NCI-H2029 (cell line): Measurements from ENCODE around the gene GOLGA6L10.
"Not testable (repeated sequence)": the region's sequence is repeated elsewhere in the genome, so short reads cannot be mapped to it uniquely, and the experiment has no call there.

Experiments
- DNase-seq: peaks from one replicate; lab custom pipeline; 2025; lab: John Stamatoyannopoulos, UW

Gene GOLGA6L10, protein sequence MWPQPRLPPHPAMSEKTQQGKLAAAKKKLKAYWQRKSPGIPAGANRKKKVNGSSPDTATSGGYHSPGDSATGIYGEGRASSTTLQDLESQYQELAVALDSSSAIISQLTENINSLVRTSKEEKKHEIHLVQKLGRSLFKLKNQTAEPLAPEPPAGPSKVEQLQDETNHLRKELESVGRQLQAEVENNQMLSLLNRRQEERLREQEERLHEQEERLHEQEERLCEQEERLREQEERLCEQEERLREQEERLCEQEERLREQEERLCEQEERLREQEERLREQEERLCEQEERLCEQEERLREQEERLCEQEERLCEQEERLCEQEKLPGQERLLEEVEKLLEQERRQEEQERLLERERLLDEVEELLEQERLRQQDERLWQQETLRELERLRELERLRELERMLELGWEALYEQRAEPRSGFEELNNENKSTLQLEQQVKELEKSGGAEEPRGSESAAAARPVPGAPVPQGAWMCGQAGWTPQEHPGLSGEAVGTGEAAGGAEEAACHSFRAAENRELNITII

DNA sequence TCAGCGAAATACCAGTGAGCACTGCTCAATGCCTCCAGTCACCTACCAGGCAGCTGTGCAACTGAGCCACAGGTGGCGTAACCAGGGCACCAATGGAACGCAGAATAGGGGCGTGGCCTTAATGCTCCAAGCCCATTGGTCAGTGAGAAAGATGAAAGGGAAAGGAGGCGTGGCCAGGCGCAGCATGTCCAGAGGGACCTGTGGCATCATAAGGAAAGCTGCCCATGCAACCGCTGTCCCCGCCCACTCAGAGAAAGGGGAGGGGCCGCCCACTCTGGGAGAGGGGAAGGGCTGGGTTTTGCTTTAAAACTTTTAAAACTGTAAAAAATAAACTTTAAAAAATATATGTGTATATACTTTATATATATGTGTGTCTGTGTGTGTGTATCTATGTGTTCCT, at the start of gene GOLGA6L10:
TSS of gene GOLGA6L10 (minus strand) at position 101 of the 400 bp plus-strand sequence. CDS start at position 1, 100 bp downstream.
- not testable (repeated sequence) for DNase-seq

DNA sequence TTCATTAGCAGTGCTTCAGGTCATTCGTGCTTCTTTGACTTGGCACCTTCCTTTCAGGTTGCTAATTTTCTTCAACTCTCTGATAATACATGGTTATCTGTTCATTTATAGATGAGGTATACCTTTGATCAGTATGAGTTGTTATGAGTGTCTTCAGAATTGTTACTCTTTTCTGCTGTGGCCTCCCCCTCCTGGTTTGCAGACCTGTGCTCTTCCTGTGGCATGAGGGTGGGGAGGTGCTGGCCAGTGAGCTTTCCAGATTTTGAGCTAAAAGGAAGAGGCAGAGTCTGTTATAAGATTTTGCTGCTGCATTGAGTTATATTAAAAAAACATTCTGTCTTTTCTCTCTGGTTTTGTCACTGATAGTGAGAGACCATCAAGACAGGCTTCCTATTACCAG, 49.5 kb upstream of the GOLGA6L10 start:
- DNase-seq: no peak

- no peak for DNase-seq
Observed at GRCh38 chr15:82397817-82398216, 48.5 kb upstream of the GOLGA6L10 start.

DNA sequence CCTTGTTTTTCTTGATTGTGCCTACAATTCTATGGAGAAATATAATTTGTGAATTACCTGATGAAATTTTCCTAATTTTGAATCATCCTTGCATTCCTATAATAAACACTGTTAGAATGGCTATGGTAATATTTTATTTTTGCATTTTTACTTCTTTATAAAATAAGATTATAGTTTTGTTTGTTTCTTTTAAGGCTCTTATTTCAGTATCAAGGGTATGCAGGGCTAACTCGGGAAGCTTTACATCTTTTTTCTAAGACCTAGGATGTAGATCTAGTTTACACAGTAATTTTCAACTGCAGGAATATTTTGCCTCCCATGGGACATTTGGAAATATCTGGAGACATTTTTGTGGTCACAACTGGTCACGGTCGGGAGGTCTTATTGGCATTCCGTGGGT, 46.5 kb upstream of the GOLGA6L10 start:
- DNase-seq: not testable (repeated sequence)

DNA sequence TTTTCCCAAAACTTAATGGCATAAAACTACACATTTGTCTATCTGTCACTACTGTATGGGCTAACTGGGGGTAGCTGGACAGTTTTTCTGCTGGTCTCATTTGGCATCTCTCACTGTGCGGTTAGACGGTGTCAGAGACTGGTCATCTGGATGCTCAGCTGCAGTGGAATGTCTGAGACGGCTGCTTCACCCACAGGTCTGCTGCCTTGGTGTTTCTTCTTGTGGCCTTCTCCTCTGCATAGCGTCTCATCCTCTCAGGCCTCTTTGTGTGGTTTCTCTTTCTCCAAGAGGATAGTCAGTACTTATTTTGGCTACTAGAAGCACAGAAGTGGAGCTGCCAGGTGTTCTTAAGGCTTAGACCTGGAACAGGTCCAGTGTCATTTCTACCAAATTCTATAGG, 44.4 kb upstream of the GOLGA6L10 start:
- DNase-seq: no peak

DNA sequence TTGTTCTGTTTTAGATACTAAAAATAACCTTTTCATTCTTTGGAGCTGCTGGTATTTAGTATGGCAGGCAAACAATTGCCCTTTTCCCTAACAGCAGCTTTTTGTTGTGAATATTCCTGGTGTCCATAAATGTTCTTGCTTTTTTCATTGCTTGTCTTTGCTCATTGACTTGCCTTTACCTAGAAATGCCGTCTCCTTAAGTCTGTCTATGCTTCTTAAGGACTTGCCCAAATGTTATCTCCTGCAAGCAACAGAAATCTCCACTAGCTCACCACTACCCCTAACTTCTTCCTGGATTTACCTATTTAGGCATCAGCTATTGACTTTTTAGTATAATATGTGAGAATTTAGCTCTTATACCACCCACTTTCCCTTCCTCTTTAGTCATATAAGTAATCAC, 42.8 kb upstream of the GOLGA6L10 start:
- DNase-seq: not testable (repeated sequence)

DNA sequence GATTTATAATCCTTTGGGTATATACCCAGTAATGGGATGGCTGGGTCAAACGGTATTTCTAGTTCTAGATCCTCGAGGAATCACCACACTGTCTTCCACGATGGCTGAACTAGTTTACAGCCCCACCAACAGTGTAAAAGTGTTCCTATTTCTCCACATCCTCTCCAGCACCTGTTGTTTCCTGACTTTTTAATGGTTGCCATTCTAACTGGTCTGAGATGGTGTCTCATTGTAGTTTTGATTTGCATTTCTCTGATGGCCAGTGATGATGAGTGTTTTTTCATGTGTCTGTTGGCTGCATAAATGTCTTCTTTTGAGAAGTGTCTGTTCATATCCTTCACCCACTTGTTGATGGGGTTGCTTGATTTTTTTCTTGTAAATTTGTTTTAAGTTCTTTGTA, 40.9 kb upstream of the GOLGA6L10 start:
- DNase-seq: not testable (repeated sequence)

GRCh38 chr15:82387209-82387608, 37.9 kb upstream of the GOLGA6L10 start:
- not testable (repeated sequence) for DNase-seq

DNA sequence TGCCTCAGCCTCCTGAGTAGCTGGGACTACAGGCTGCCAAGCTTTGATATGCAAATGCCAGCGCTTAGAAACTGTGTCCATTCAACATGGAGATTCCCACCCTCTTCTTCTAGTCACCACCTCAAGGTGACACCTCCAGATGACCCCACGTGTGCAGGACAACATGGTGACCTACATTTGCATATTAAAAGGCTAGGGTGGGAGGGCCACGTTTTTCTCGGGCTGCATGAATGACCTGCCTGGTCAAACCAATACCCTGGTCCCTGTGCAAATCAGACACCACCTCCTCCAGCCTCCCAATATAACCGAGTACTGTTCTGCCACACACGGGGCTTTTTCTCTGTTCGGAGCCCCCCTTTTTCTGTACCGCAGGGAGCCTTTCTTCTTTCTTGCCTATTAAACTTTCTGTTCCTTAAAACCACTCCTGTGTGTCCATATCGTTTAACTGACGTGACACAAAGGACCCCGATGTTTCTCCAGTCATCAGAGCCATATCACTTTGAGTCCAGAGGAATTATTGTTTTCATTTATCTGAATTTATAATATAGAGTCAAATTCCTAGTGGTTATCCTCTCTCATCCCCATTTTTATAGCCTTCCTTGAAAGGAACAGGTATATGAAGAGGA, 32.2 kb upstream of the GOLGA6L10 start:
- not testable (repeated sequence) for DNase-seq

DNA sequence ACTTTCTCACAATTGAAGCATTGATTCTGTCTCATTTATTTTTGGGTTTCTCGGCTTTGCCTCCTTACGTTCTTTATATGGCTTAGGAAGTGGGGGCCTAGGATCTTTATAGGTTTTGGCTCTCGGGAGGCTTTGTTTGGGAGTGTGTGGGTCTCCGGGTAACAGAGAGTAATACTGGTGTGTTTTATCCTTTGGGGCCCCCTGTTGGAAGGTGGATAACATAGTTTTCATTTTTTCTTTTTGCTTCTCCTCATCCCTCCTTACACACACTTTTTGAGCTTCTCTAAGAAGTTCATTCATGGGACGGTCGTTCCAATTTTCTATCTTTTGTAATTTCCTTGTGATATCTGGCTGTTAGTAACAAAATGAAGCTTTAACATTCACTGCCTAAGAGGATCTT, 30.3 kb upstream of the GOLGA6L10 start:
- DNase-seq: not testable (repeated sequence)

GRCh38 chr15:82373661-82374060, 24.4 kb upstream of the GOLGA6L10 start:
- DNase-seq: not testable (repeated sequence)

GRCh38 chr15:82371656-82372055, 22.4 kb upstream of the GOLGA6L10 start:
- DNase-seq: no peak

DNA sequence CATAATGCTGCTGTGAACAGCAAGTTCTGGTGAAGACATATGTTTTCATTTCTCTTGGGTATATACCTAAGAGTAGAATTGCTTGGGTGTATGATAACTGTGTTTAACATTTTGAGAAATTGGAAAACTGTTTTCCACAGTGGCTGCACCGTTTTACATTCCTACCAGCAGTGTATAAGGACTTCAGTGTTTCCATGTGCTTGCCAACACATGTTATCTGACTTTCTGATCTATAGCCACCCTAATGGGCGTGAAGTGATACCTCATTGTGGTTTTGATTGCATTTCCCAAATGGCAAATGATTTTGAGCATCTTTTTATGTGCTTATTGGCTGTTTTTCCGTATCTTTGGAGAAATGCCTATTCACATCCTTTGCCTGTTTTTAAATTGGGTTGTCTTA, 18.5 kb upstream of the GOLGA6L10 start:
- DNase-seq: not testable (repeated sequence)

GRCh38 chr15:82365692-82366323, 16.5 kb upstream of the GOLGA6L10 start:
- not testable (repeated sequence) for DNase-seq

DNA sequence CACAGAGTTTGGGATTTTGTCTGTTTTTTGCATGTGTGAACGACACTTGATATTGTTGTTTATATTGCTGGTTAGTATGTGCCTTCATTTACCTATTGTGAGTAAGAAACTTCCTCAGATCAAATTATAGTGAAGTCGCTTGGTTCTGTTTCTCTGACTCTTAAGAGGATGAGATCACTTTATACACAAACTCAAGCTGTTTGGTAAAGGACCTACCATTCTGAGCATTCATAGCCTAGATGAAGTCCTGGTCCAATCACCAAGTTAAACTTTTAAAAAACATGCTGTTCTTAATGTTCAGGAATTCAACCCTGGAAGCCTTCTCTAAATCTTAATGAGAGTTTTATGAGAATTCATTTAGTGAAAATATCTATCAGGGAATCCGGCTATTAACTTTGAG, 15.3 kb upstream of the GOLGA6L10 start:
- DNase-seq: not testable (repeated sequence)

GRCh38 chr15:82362790-82363189, 13.5 kb upstream of the GOLGA6L10 start:
- DNase-seq: not testable (repeated sequence)

GRCh38 chr15:82360618-82361017, 11.3 kb upstream of the GOLGA6L10 start:
- not testable (repeated sequence) for DNase-seq

- not testable (repeated sequence) for DNase-seq
Observed at GRCh38 chr15:82355055-82355454, 5.8 kb upstream of the GOLGA6L10 start.

DNA sequence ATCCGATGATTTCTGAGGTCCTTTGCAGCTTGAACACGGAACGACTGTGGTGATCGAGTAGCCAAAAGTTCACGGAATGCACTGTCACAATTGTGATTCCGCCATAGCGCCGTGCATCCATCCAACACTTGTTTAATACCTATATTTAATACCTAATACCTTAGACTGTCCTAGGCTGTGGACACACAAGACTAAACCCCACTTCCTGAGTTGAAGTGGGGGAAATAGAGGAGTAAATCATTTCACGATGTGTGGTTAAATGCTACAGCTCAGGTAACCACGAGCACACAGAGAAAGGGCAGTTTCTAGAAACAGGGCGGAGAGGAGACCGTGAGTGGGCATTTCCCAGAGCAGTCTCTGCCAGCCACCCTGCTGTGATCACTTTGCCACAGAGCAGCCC, 5.3 kb upstream of the GOLGA6L10 start:
- not testable (repeated sequence) for DNase-seq

DNA sequence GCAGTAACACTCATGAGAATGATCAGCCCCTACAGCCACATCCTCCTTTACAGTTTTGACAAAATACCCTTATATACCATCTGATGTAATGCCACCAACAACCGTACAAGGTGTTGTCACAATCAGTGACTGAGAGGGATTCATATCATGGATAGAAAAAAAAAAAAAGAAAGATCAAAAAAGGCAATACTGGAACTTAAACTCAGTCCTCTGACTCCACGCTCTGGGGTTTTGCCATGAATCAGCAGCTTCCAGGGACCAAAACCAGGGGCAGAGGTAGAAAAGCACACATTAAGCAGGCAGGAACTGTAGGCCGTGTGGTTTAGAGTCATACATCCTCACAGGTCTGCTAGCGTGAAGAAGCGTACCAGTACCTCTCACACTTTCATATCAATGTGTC, 1.6 kb downstream of the GOLGA6L10 start:
- not testable (repeated sequence) for DNase-seq

- DNase-seq: not testable (repeated sequence)
Observed at GRCh38 chr15:82345176-82345575, 4.1 kb downstream of the GOLGA6L10 start.

DNA sequence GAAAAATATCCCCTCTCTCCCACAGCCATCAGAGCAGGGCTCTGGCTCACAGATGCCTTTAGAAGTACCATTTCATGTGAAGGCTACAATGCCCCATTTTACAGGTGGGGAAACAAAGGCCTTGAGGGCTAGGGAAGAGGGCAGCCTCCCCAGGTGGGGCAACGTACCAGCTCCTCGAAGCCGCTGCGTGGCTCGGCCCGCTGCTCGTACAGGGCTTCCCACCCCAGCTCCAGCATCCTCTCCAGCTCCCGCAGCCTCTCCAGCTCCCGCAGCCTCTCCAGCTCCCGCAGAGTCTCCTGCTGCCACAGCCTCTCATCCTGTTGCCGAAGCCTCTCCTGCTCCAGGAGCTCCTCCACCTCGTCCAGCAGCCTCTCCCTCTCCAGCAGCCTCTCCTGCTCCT, 4.9 kb downstream of the GOLGA6L10 start:
- DNase-seq: not testable (repeated sequence)
